ENCODE results near the gene MBIP. TPM values are rescaled to one million over a fixed set of nuclear protein-coding genes. Genes with fewer than 3 reads are reported as not detected.

The MBIP gene
- total RNA-seq, 1 donor from 2014 or later = 111 TPM

DNA sequence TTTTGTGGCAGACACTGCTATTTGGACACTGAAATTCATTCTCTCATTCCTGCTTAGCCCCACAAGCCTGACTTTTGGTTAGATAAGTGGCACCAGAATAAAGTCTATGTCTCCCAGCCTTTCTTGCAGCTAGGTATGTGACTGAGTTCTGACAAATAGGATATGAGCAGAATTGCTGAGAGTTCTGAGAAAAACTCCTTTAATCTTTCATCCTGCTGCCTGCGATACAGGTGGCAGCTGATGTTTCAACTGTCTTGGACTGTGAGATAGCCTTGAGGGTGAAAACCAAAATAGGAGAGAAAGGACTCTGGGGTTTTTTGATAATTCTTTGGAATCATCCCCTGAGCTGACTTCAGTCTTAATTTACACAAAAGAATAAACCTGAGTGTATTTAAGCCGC, 55.8 kb downstream of the MBIP start:
- Histone ChIP-seq H3K27me3 (ENCODE audit: low read depth) (no peaks in the 10 kb centered on the region), H3K9me3 (no peaks in the 10 kb centered on the region), H3K36me3 (no peaks in the 10 kb centered on the region), H3K27ac (no peak overlapping the region), H3K4me3 (no peak overlapping the region), H3K4me1 (no peaks in the 10 kb centered on the region)
- TF ChIP-seq, protein P1, sequence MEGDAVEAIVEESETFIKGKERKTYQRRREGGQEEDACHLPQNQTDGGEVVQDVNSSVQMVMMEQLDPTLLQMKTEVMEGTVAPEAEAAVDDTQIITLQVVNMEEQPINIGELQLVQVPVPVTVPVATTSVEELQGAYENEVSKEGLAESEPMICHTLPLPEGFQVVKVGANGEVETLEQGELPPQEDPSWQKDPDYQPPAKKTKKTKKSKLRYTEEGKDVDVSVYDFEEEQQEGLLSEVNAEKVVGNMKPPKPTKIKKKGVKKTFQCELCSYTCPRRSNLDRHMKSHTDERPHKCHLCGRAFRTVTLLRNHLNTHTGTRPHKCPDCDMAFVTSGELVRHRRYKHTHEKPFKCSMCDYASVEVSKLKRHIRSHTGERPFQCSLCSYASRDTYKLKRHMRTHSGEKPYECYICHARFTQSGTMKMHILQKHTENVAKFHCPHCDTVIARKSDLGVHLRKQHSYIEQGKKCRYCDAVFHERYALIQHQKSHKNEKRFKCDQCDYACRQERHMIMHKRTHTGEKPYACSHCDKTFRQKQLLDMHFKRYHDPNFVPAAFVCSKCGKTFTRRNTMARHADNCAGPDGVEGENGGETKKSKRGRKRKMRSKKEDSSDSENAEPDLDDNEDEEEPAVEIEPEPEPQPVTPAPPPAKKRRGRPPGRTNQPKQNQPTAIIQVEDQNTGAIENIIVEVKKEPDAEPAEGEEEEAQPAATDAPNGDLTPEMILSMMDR (IDR thresholded peaks at IDR 0.05) = no peak
- DNase-seq (no peak), ATAC-seq (no peak)
- intact Hi-C loops (cut with DNase I) = no loop called here

DNA sequence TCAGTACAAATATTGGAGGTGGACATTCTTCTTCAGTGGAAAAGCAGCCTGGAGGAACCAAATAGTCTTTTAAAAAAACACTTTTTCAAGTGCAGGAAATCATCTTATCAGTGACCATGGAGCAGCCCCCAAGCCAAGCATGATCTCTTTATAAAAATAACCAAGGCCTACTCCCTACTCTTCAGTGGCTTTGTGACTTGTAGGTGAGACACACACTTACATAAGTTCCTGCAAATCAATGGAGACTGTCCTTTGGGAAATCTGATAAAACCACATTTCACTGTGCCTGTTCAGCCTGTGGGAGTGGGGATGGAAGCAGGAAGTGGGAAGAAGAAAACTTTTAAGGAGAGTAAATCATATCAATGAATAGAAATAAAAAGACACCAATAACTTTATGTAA, 56.3 kb downstream of the MBIP start:
- Histone ChIP-seq H3K36me3 (no peaks in the 10 kb centered on the region), H3K4me3 (no peak overlapping the region), H3K27me3 (ENCODE audit: low read depth) (no peaks in the 10 kb centered on the region), H3K27ac (no peak overlapping the region), H3K4me1 (no peaks in the 10 kb centered on the region), H3K9me3 (no peaks in the 10 kb centered on the region)
- intact Hi-C loops (cut with DNase I) = no loop called here
- no peak for DNase-seq
- ATAC-seq = no peak
- TF ChIP-seq, protein P1 (IDR thresholded peaks at IDR 0.05) = no peak

DNA sequence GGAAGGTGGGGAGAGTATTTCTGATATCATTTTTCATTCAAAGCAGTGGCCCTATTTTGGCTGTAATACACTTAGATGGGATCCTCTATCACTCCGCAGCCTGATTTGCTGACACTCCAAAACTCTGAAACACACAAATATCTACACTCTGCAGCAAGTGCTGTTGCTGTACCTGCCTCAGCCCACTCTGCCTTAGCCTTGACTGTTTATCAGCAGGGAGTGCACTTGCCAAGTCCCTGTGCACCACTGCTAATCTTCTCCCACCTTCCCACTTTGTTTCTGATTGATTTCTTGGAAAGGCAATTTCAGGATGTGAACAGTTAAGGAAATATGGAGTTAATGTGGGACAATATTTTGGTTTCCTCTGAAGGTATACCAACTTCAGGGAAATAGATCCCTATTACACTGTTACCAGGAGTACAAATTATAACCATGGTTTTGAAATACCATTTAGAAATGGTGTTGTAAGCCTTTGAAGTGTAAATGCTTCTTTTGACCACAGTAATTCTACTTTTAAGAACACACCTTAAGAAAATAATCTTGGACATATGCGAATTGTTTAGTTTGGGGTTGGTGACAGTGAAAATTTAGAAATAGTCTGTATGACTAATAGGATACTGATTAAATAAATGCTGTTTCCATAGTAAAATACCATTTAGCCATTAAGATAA, 59.3 kb downstream of the MBIP start:
- peaks cover 21% of the 10 kb centered on the region for H3K4me1 ChIP-seq
- DNase-seq = no peak
- TF ChIP-seq, protein P1 (IDR thresholded peaks at IDR 0.05) = no peak
- no peaks in the 10 kb centered on the region for H3K9me3 ChIP-seq
- H3K4me3 ChIP-seq = no peak overlapping the region
- intact Hi-C loops (cut with DNase I) = no loop called here
- H3K36me3 ChIP-seq = no peaks in the 10 kb centered on the region
- no peaks in the 10 kb centered on the region for H3K27me3 ChIP-seq (ENCODE audit: low read depth)
- H3K27ac ChIP-seq = no peak overlapping the region
- ATAC-seq = peak in 1 of 2 donors; percentile 57

DNA sequence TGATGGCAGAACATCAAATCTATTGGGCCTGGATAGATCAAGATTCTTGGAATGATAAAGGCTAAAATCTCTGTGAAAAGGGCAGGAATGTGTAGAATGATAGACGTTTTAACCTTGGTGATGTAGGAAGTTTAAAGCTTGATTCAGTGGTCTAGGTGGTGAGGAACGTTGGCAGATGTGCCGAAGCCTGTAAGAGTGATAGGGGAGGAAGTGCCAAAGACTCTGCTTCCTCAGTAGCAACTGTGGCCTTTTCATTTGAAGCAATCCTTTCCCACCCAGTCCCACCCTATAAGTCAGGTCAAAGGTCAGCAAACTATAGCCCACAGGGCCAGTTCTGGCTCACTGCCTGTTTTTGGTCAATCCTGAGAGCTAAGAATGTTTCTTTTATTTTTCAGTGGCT, 62.2 kb downstream of the MBIP start:
- Histone ChIP-seq H3K9me3 (no peaks in the 10 kb centered on the region), H3K27ac (peak overlapping the region; percentile 7), H3K36me3 (no peaks in the 10 kb centered on the region), H3K4me1 (peaks cover 21% of the 10 kb centered on the region), H3K4me3 (no peak overlapping the region), H3K27me3 (ENCODE audit: low read depth) (no peaks in the 10 kb centered on the region)
- intact Hi-C loops (cut with DNase I) = no loop called here
- TF ChIP-seq, protein P1 (IDR thresholded peaks at IDR 0.05) = no peak
- DNase-seq (no peak), ATAC-seq (no peak)

DNA sequence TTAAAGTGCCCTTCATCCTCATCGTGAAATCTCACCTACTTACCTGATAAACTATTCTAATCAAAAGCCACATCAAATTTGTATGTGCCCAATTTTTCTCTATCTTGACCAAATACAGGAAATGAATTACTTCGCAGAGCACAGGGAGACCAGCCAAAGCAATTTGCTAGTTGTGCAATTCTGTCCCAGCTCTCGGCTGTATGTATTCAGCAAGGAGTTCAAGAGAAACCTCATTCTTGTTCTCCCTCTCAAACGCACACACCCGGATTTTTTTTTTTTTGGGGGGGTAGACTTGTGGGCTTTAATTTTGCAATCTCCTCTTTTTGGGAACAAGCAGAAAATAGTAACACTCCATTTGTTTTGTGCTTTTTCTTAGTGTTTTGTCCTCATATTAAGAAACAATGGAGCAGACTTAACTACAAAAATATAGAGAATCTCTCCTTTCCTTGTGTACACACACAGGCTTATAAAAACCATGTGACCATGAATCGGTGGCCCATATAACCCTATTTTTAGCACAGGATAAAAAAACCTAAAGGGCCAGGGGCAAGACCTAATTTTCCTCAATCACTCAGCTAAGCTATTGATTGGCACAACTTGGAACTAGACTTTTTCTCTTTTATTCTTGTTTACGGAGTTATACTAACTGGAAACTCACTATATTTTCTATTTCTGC, 64.2 kb downstream of the MBIP start:
- intact Hi-C loops (cut with DNase I) = no loop called here
- no peaks in the 10 kb centered on the region for H3K36me3 ChIP-seq
- H3K4me1 ChIP-seq = peaks cover 21% of the 10 kb centered on the region
- peak; percentile 94 to 95 for ATAC-seq
- TF ChIP-seq, protein P1 (IDR thresholded peaks at IDR 0.05) = no peak
- peak overlapping the region; percentile 47 for H3K27ac ChIP-seq
- no peaks in the 10 kb centered on the region for H3K27me3 ChIP-seq (ENCODE audit: low read depth)
- no peak overlapping the region for H3K4me3 ChIP-seq
- DNase-seq = no peak
- no peaks in the 10 kb centered on the region for H3K9me3 ChIP-seq
